H1 (cell line): ENCODE results near the gene DOCK1. TPM values are rescaled to one million over a fixed set of nuclear protein-coding genes. Genes with fewer than 3 reads are reported as not detected.

Source experiments
- CTCF ChIA-PET: fragments of 300-600 bp; sonication (Branson Sonifier 250); formaldehyde crosslinking; loops from one replicate; lab custom pipeline; 2021; ENCODE audit not compliant: partially characterized antibody; lab: Charles Lee
- POLR2A ChIA-PET: fragments of 300-600 bp; sonication (Branson Sonifier 250); formaldehyde crosslinking; loops from one replicate; lab custom pipeline; 2021; ENCODE audit warnings: inconsistent platforms; ENCODE audit not compliant: partially characterized antibody; lab: Charles Lee
- DNase-seq, 2 experiments: peaks; one replicate each; pipeline versions ENCODE4 v3.0.0 to v3.0.0-alpha.2; 2010 to 2022; ENCODE audit warnings: low spot score in 2 of 2, low read depth in 1 of 2, mixed read lengths in 1 of 2
- FAIRE-seq: peaks from 2 replicates; lab custom pipeline; 2011; peaks lifted over from hg19 to GRCh38; lab: Jason Lieb, UNC
- H2AFZ ChIP-seq: 2 replicates; pipeline ENCODE4 v1.8.1; 2012; ENCODE audit warnings: low read length, inconsistent platforms
- H2AK5ac ChIP-seq: 2 replicates; pipeline ENCODE4 v1.6.1; 2013; ENCODE audit warnings: low read depth, low read length
- H2BK120ac ChIP-seq: replicated peaks from 2 replicates; pipeline ENCODE3; 2013; ENCODE audit warnings: low read depth, low read length, inconsistent platforms
- H2BK12ac ChIP-seq: 2 replicates; pipeline ENCODE4 v1.6.1; 2013; ENCODE audit warnings: low read depth, low read length
- H2BK15ac ChIP-seq: 2 replicates; pipeline ENCODE4 v1.6.1; 2013; ENCODE audit warnings: low read length
- H2BK20ac ChIP-seq: 2 replicates; pipeline ENCODE4 v1.6.1; 2013; ENCODE audit warnings: low read length
- H2BK5ac ChIP-seq: 2 replicates; pipeline ENCODE4 v1.6.1; 2013; ENCODE audit warnings: low read depth, low read length
- H3K14ac ChIP-seq: 2 replicates; pipeline ENCODE4 v1.6.1; 2013; ENCODE audit warnings: inconsistent platforms; ENCODE audit not compliant: insufficient read length
- H3K18ac ChIP-seq: 2 replicates; pipeline ENCODE4 v1.6.1; 2013; ENCODE audit warnings: low read length; ENCODE audit errors: extremely low read depth
- H3K23ac ChIP-seq: 2 replicates; pipeline ENCODE4 v1.6.1; 2013; ENCODE audit warnings: inconsistent platforms; ENCODE audit not compliant: insufficient read length
- H3K23me2 ChIP-seq: 2 replicates; pipeline ENCODE4 v1.6.1; 2013; ENCODE audit warnings: low read depth, low read length
- H3K27ac ChIP-seq: 2 replicates; pipeline ENCODE4 v1.6.1; 2011; ENCODE audit warnings: low read depth, low read length, inconsistent platforms
- H3K27me3 ChIP-seq, 4 experiments: replicated peaks in 1 of 4; 1 replicate in 1 of 4; 2 replicates in 3 of 4; pipeline versions ENCODE4 v1.6.1 to v1.8.1; 2011 to 2013; ENCODE audit warnings: low read length in 3 of 4, mild to moderate bottlenecking in 3 of 4, inconsistent platforms in 2 of 4, mixed read lengths in 2 of 4, moderate library complexity in 1 of 4; ENCODE audit not compliant: control insufficient read depth in 3 of 4, insufficient read depth in 3 of 4; ENCODE audit errors: extremely low read depth in 1 of 4
- H3K36me3 ChIP-seq, 4 experiments: 2 replicates each; pipeline versions ENCODE4 v1.6.1 to v1.8.1; 2011 to 2013; ENCODE audit warnings: mild to moderate bottlenecking in 4 of 4, low read length in 3 of 4, moderate library complexity in 2 of 4, control low read depth in 1 of 4, inconsistent platforms in 1 of 4; ENCODE audit not compliant: insufficient read depth in 4 of 4, control insufficient read depth in 2 of 4
- H3K4ac ChIP-seq: replicated peaks from 2 replicates; pipeline ENCODE3; 2013; ENCODE audit warnings: low read length, low read depth, mixed read lengths, inconsistent platforms; ENCODE audit not compliant: insufficient read length
- H3K4me1 ChIP-seq, 4 experiments: replicated peaks in 1 of 4; 1 replicate in 1 of 4; 2 replicates in 3 of 4; pipeline versions ENCODE4 v1.6.1 to v1.8.1; 2011 to 2013; ENCODE audit warnings: low read length in 3 of 4, inconsistent platforms in 2 of 4, mixed read lengths in 1 of 4; ENCODE audit not compliant: insufficient read depth in 4 of 4, control insufficient read depth in 3 of 4
- H3K4me2 ChIP-seq, 2 experiments: 2 replicates each; pipeline versions ENCODE4 v1.6.1 to v1.8.1; 2011 to 2013; ENCODE audit warnings: low read depth in 2 of 2, low read length in 2 of 2, control low read depth in 1 of 2, inconsistent platforms in 1 of 2, mild to moderate bottlenecking in 1 of 2; ENCODE audit not compliant: insufficient read depth in 1 of 2
- H3K4me3 ChIP-seq, 4 experiments: fragments of 200-600, 300-600 bp in 1 of 4; sonication (generic), shearing (Covaris generic), sonication (Bioruptor Twin) in 1 of 4; 2 replicates each; pipeline versions ENCODE4 v1.5.1 to v1.8.1; 2011 to 2016; ENCODE audit warnings: low read length in 4 of 4, low read depth in 3 of 4, control low read depth in 2 of 4, inconsistent platforms in 2 of 4, mild to moderate bottlenecking in 2 of 4, mixed read lengths in 1 of 4, moderate library complexity in 1 of 4; ENCODE audit not compliant: insufficient read depth in 2 of 4; ENCODE audit errors: extremely low read depth in 1 of 4
- H3K56ac ChIP-seq: replicated peaks from 2 replicates; pipeline ENCODE3; 2013; ENCODE audit warnings: low read depth, mild to moderate bottlenecking, mixed read lengths, low read length, inconsistent platforms; ENCODE audit not compliant: insufficient read length
- H3K79me1 ChIP-seq: 2 replicates; pipeline ENCODE4 v1.6.1; 2013; ENCODE audit warnings: low read depth, low read length, control low read depth
- H3K79me2 ChIP-seq, 2 experiments: 2 replicates each; pipeline versions ENCODE4 v1.6.1 to v1.8.1; 2012 to 2013; ENCODE audit warnings: low read length in 2 of 2, mild to moderate bottlenecking in 2 of 2, inconsistent platforms in 1 of 2; ENCODE audit not compliant: insufficient read depth in 2 of 2, control insufficient read depth in 1 of 2
- H3K9ac ChIP-seq, 4 experiments: replicated peaks in 1 of 4; 1 replicate in 1 of 4; 2 replicates in 3 of 4; pipeline versions ENCODE4 v1.6.1 to v1.8.1; 2011 to 2013; ENCODE audit warnings: low read depth in 3 of 4, low read length in 3 of 4, control low read depth in 2 of 4, mild to moderate bottlenecking in 2 of 4, moderate library complexity in 2 of 4, inconsistent platforms in 1 of 4; ENCODE audit errors: extremely low read depth in 1 of 4
- H3K9me3 ChIP-seq, 2 experiments: 2 replicates each; pipeline versions ENCODE4 v1.6.1 to v1.8.1; 2012 to 2013; ENCODE audit warnings: mild to moderate bottlenecking in 2 of 2, moderate library complexity in 2 of 2, control low read depth in 1 of 2, inconsistent platforms in 1 of 2, low read depth in 1 of 2, low read length in 1 of 2, mixed read lengths in 1 of 2; ENCODE audit not compliant: insufficient read depth in 2 of 2
- H4K20me1 ChIP-seq, 2 experiments: replicated peaks in 1 of 2; 2 replicates each; pipeline versions ENCODE3 to v1.8.1; 2011 to 2013; ENCODE audit warnings: inconsistent platforms in 2 of 2, low read length in 2 of 2, mild to moderate bottlenecking in 1 of 2; ENCODE audit not compliant: insufficient read depth in 2 of 2, control insufficient read depth in 1 of 2
- H4K5ac ChIP-seq: 2 replicates; pipeline ENCODE4 v1.6.1; 2013; ENCODE audit warnings: low read length, low read depth, mixed read lengths, inconsistent platforms; ENCODE audit not compliant: insufficient read length
- H4K8ac ChIP-seq: 2 replicates; pipeline ENCODE4 v1.8.0; 2013; ENCODE audit warnings: mild to moderate bottlenecking, moderate library complexity, low read length, inconsistent platforms; ENCODE audit not compliant: insufficient read depth; ENCODE audit errors: extremely low read depth
- H4K91ac ChIP-seq: replicated peaks from 2 replicates; pipeline ENCODE3; 2013; ENCODE audit warnings: low read length, mixed read lengths, inconsistent platforms; ENCODE audit not compliant: insufficient read length
- ATF3 ChIP-seq: IDR thresholded peaks from 2 replicates; pipeline ENCODE4 v1.6.1; 2011; ENCODE audit warnings: low read depth, mild to moderate bottlenecking, low read length; ENCODE audit not compliant: insufficient read depth
- CBX5 ChIP-seq: fragments of 300-800, 300-1000 bp; sonication (generic); IDR thresholded peaks from 2 replicates; pipeline ENCODE4 v1.7.1; 2016; ENCODE audit warnings: antibody characterized with exemption, low read length, low read depth
- HDAC2 ChIP-seq, 2 experiments: fragments of 300-600 bp in 1 of 2; sonication (generic) in 1 of 2; IDR thresholded peaks; 2 replicates each; pipeline ENCODE4 v1.6.1; 2011 to 2012; ENCODE audit warnings: low read depth in 2 of 2, low read length in 2 of 2, mild to moderate bottlenecking in 2 of 2, moderate library complexity in 2 of 2, borderline replicate concordance in 1 of 2, inconsistent platforms in 1 of 2
- NANOG ChIP-seq: IDR thresholded peaks from 2 replicates; pipeline ENCODE4 v1.6.1; 2011; ENCODE audit warnings: low read length, low read depth, mild to moderate bottlenecking, inconsistent platforms; ENCODE audit not compliant: insufficient read depth, poor library complexity, severe bottlenecking
- POLR2A ChIP-seq, 2 experiments: IDR thresholded peaks; 1 replicate in 1 of 2; 2 replicates in 1 of 2; pipeline ENCODE4 v1.6.1; 2011; ENCODE audit warnings: low read depth in 2 of 2, low read length in 2 of 2, mild to moderate bottlenecking in 2 of 2; ENCODE audit errors: control extremely low read depth in 1 of 2
- WGBS, 2 experiments: shearing (Covaris generic) in 1 of 2; methylation state at CpG; one replicate each; pipeline versions ENCODE4 v1.1.6 to v1.1.7; 2013 to 2015; ENCODE audit warnings: low lambda C conversion rate in 2 of 2, mixed read lengths in 2 of 2, inconsistent platforms in 1 of 2, low coverage in 1 of 2, missing lambda C conversion rate in 1 of 2; ENCODE audit not compliant: insufficient replicate concordance in 2 of 2, insufficient coverage in 1 of 2, insufficient read length in 1 of 2; ENCODE audit errors: extremely low coverage in 1 of 2, missing lambda C conversion rate in 1 of 2; 5-methylcytosine and 5-hydroxymethylcytosine counted together
- polyA plus RNA-seq, 7 experiments: library from polyadenylated mRNA; depleted of rRNA in 3 of 7; stranded (reverse) in 5 of 7; unstranded in 2 of 7; fragments of >200 nt in 5 of 7; fragments of 200-250 nt in 2 of 7; gene quantifications; 1 replicate in 5 of 7; 2 replicates in 1 of 7; 4 replicates in 1 of 7; pipeline versions ENCODE4 v1.2.1 to v1.2.3, GENCODE V29; 2011 to 2013; ENCODE audit warnings: missing spikeins in 2 of 7, mixed read lengths in 2 of 7
- total RNA-seq: library from RNA; stranded (reverse); fragmentation: NEBNext Ultra II Directional; extraction: Animal tissue kit (Norgen Biotek cat#: 25700); gene quantifications from 2 replicates; pipeline ENCODE4 v1.2.1, GENCODE V29; 2021

Gene DOCK1
- total and polyA plus RNA-seq, 2 of the 8 experiments (the other 6 are each of a cell fraction or from before 2014, with no cell fraction given): 11.6 to 53.0 TPM

DNA sequence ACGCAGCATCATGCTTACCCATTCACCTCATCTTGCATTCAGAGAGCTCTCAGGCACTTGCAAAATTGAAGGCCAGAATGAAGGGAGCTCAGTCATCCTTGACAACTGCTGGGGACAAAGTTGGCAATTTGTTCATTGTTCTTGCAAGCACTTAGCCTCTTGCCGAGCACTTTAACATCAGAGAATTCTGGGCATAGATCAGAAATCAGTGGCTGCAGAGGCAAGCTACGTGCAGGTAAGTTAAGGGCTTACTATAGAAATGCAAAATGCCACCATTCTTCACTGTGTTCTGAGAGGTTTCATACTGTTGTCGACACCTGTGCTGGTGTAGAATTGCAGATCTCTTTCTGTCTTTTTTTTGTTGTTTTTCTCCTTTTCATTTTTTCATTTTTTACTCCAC, 375.2 kb downstream of the DOCK1 start:
- Histone ChIP-seq H3K18ac (no peak overlapping the region), H3K36me3 (peaks cover 0 to 5% (median 0%) of the 10 kb centered on the region in 4 experiments; a peak in 4 of 8 replicates), H3K4ac (no peak overlapping the region), H2BK12ac (no peak overlapping the region), H3K27ac (no peak overlapping the region), H3K23me2 (no peaks in the 10 kb centered on the region), H3K79me2 (no peaks in the 10 kb centered on the region), H3K4me1 (no peaks in the 10 kb centered on the region), H3K9me3 (peaks cover 10% of the 10 kb centered on the region in 2 experiments), H3K4me2 (no peak overlapping the region), H3K56ac (no peak overlapping the region), H3K23ac (no peak overlapping the region), H3K79me1 (no peaks in the 10 kb centered on the region; the same call in 1 of the 2 replicates), H3K14ac (no peak overlapping the region), H4K8ac (no peak overlapping the region), H2BK5ac (no peak overlapping the region), H4K91ac (no peak overlapping the region), H4K5ac (no peak overlapping the region), H3K27me3 (no peaks in the 10 kb centered on the region), H2AK5ac (no peak overlapping the region), H3K9ac (no peak overlapping the region), H4K20me1 (no peaks in the 10 kb centered on the region), H2BK20ac (no peak overlapping the region), H2AFZ (no peak overlapping the region), H3K4me3 (no peak overlapping the region), H2BK120ac (no peak overlapping the region), H2BK15ac (no peak overlapping the region)
- ChIA-PET POLR2A (no interaction called here), CTCF (interaction anchor here (1.6 kb wide), 1 partner anchor 16 kb away, joined by 3 read pairs; no protein-coding TSS in a partner anchor)
- DNase-seq (no peak), FAIRE-seq (no peak)
- TF ChIP-seq CBX5 (no peak), ATF3 (no peak), NANOG (peak; percentile 65), HDAC2 (IDR thresholded peaks at IDR 0.05; ENCODE audit: borderline replicate concordance in 1 of 2, low read depth in 2 of 2, low read length in 2 of 2) (no peak), POLR2A (IDR thresholded peaks at IDR 0.05; ENCODE audit: control extremely low read depth in 1 of 2, low read depth in 2 of 2, low read length in 2 of 2) (no peak)
- 72% methylated on average over 4 of the region's 4 CpGs; no CpG with 5 or more reads in 1 of the 2 experiments for WGBS, 2 experiments
